ENCODE data around the gene FBRS. TPM values are rescaled to one million over a fixed set of nuclear protein-coding genes. Genes with fewer than 3 reads are reported as not detected.

FBRS gene
- total RNA-seq, 1 donor from 2014 or later = 116 TPM

DNA sequence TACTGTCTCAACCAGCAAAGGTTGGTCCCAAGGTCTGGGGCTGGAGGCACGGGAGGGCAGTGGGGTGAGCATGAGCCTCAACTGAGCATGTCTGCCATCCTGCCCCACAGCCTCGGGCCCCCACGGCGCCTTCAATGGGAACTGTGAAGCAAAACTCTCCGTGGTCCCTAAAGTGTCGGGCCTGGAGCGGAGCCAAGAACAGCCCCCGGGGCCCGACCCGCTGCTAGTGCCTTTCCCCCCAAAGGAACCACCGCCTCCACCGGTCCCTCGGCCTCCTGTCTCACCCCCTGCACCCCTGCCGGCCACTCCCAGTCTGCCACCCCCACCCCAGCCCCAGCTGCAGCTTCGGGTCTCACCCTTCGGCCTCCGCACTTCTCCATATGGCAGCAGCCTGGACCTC, 4.2 kb downstream of the FBRS start:
- Mint-ChIP-seq H3K36me3 (ENCODE audit: low read depth) (peaks cover 48% of the 10 kb centered on the region), H3K4me3 (peak overlapping the region; percentile 94), H3K27ac (no peak overlapping the region), H3K27me3 (ENCODE audit: insufficient read depth) (no peaks in the 10 kb centered on the region), H3K9me3 (no peaks in the 10 kb centered on the region), H3K4me1 (ENCODE audit: low read depth) (peaks cover 35% of the 10 kb centered on the region)
- DNase-seq (ENCODE audit: low spot score) = no peak
- intact Hi-C loops (cut with micrococcal nuclease) = no loop called here

DNA sequence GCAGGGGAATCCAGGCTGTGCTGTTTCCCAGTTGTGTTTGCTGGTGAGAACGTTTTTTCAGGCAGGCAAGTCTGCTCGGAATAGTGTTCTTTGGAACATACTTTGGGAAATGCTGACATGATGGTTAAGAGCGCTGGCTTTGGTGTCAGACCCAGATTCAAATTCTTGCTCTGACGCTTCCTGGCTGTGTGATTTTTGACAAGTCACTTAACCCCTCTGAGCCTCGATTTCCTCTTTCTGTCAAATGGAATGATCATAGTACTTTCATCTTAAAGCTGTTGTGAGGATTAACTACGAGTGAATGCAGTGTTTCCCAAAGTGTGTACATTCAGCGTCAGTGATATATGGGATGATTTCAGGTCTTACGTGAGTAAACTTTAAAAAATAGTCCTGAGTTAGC, 4.8 kb downstream of the FBRS start:
- intact Hi-C loops (cut with micrococcal nuclease) = no loop called here
- DNase-seq (ENCODE audit: low spot score) = no peak
- Mint-ChIP-seq H3K4me3 (peak overlapping the region; percentile 94), H3K9me3 (no peaks in the 10 kb centered on the region), H3K36me3 (ENCODE audit: low read depth) (peaks cover 51% of the 10 kb centered on the region), H3K4me1 (ENCODE audit: low read depth) (peaks cover 37% of the 10 kb centered on the region), H3K27me3 (ENCODE audit: insufficient read depth) (no peaks in the 10 kb centered on the region), H3K27ac (no peak overlapping the region)

DNA sequence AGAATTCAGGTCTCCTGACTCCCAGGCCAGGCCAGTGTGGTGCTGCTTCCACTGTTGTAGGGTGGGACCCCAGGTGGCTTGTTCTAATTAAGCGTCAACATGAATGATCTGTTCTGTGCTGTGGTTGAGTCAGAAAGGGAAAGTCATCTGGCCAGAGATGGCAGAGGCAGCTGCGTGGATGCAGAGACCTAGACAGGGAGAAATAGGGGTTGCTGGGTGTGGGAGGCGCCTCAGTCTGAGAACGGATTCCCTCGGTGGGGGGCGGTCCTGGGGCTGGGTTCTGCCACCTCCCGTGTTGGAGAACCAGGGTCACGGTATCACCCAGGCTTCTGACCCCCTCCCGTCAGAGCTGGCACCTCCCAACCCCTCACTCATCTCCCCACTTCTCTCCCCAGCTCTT, 5.6 kb downstream of the FBRS start:
- Mint-ChIP-seq H3K9me3 (no peaks in the 10 kb centered on the region), H3K4me3 (peak overlapping the region; percentile 53), H3K36me3 (ENCODE audit: low read depth) (peaks cover 54% of the 10 kb centered on the region), H3K27me3 (ENCODE audit: insufficient read depth) (no peaks in the 10 kb centered on the region), H3K4me1 (ENCODE audit: low read depth) (peaks cover 38% of the 10 kb centered on the region), H3K27ac (no peak overlapping the region)
- intact Hi-C loops (cut with micrococcal nuclease) = no loop called here
- DNase-seq (ENCODE audit: low spot score) = no peak

- Mint-ChIP-seq H3K9me3 (no peaks in the 10 kb centered on the region), H3K27me3 (ENCODE audit: insufficient read depth) (no peaks in the 10 kb centered on the region), H3K36me3 (ENCODE audit: low read depth) (peaks cover 53% of the 10 kb centered on the region), H3K4me1 (ENCODE audit: low read depth) (peaks cover 38% of the 10 kb centered on the region), H3K27ac (no peak overlapping the region), H3K4me3 (no peak overlapping the region)
- intact Hi-C loops (cut with micrococcal nuclease) = no loop called here
- no peak for DNase-seq (ENCODE audit: low spot score)
Observed at GRCh38 chr16:30664616-30665109, 6.4 kb downstream of the FBRS start.

- peak overlapping the region; percentile 7 for H3K4me3 Mint-ChIP-seq
- H3K9me3 Mint-ChIP-seq = no peaks in the 10 kb centered on the region
- no peaks in the 10 kb centered on the region for H3K27me3 Mint-ChIP-seq (ENCODE audit: insufficient read depth)
- peaks cover 53% of the 10 kb centered on the region for H3K36me3 Mint-ChIP-seq (ENCODE audit: low read depth)
- DNase-seq (ENCODE audit: low spot score) = no peak
- H3K27ac Mint-ChIP-seq = no peak overlapping the region
- H3K4me1 Mint-ChIP-seq (ENCODE audit: low read depth) = peaks cover 38% of the 10 kb centered on the region
- intact Hi-C loops (cut with micrococcal nuclease) = no loop called here
Observed at GRCh38 chr16:30665155-30665829, 7.1 kb downstream of the FBRS start.

GRCh38 chr16:30665830-30666190, 7.6 kb downstream of the FBRS start:
- no peak for DNase-seq (ENCODE audit: low spot score)
- H3K27ac Mint-ChIP-seq = no peak overlapping the region
- H3K27me3 Mint-ChIP-seq (ENCODE audit: insufficient read depth) = no peaks in the 10 kb centered on the region
- peaks cover 50% of the 10 kb centered on the region for H3K36me3 Mint-ChIP-seq (ENCODE audit: low read depth)
- intact Hi-C loops (cut with micrococcal nuclease) = no loop called here
- no peaks in the 10 kb centered on the region for H3K9me3 Mint-ChIP-seq
- no peak overlapping the region for H3K4me3 Mint-ChIP-seq
- peaks cover 34% of the 10 kb centered on the region for H3K4me1 Mint-ChIP-seq (ENCODE audit: low read depth)

GRCh38 chr16:30666681-30667080, 8.4 kb downstream of the FBRS start:
- no peaks in the 10 kb centered on the region for H3K27me3 Mint-ChIP-seq (ENCODE audit: insufficient read depth)
- no peak overlapping the region for H3K27ac Mint-ChIP-seq
- peaks cover 48% of the 10 kb centered on the region for H3K36me3 Mint-ChIP-seq (ENCODE audit: low read depth)
- DNase-seq (ENCODE audit: low spot score) = no peak
- H3K4me1 Mint-ChIP-seq (ENCODE audit: low read depth) = peaks cover 25% of the 10 kb centered on the region
- H3K4me3 Mint-ChIP-seq = no peak overlapping the region
- intact Hi-C loops (cut with micrococcal nuclease) = no loop called here
- H3K9me3 Mint-ChIP-seq = no peaks in the 10 kb centered on the region

DNA sequence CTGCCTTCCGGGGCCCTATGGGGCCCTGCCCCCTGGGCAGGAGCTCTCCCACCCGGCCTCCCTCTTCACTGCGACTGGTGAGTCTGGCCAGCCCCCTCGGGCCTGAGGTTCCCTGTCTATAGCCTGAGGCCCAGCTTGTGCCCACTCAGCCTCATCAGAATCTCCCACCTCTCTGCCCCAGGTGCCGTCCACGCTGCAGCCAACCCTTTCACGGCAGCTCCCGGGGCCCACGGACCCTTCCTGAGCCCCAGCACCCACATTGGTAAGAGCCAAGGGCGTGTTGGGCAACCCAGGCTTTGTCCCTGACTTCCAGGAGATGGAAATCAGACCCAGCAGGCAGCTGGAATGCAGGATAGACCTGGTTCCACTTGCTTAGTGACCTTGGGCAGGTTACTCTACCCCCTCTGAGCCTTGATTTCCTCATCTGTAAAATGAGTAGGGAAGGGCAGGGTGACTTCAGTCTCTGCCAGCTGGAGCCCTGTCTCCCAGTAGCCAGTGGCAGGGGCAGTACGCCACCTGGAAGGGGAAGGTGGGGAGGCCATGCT, 9.2 kb downstream of the FBRS start:
- H3K4me1 Mint-ChIP-seq (ENCODE audit: low read depth) = peaks cover 19% of the 10 kb centered on the region
- no peak overlapping the region for H3K27ac Mint-ChIP-seq
- DNase-seq (ENCODE audit: low spot score) = no peak

DNA sequence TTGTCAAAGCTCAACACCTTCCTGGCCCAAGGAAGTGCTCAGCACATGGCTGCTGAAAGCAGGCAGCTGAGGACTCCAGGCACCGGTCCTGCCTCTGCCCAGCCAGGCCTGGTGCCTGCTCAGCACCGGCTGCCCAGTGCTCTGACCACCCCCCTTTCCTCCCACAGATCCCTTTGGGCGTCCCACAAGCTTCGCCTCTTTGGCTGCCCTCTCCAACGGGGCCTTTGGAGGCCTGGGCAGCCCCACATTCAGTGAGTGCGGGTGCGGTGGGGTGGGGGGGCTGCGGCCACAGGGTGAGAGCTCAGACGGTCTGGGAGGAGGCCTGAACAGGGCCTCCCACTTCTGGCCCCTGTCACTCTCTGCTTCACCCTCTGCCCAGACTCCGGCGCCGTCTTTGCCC, 10.2 kb downstream of the FBRS start:
- Mint-ChIP-seq H3K4me1 (ENCODE audit: low read depth) (peaks cover 11% of the 10 kb centered on the region), H3K27me3 (ENCODE audit: insufficient read depth) (no peaks in the 10 kb centered on the region), H3K36me3 (ENCODE audit: low read depth) (peaks cover 36% of the 10 kb centered on the region), H3K27ac (no peak overlapping the region), H3K4me3 (no peak overlapping the region), H3K9me3 (no peaks in the 10 kb centered on the region)
- intact Hi-C loops (cut with micrococcal nuclease) = no loop called here
- DNase-seq (ENCODE audit: low spot score) = no peak

More for the DNA sequence above, 9.2 kb downstream of the FBRS start:
- H3K27me3 Mint-ChIP-seq (ENCODE audit: insufficient read depth) = no peaks in the 10 kb centered on the region
- H3K36me3 Mint-ChIP-seq (ENCODE audit: low read depth) = peaks cover 45% of the 10 kb centered on the region
- intact Hi-C loops (cut with micrococcal nuclease) = no loop called here
- H3K4me3 Mint-ChIP-seq = no peak overlapping the region
- no peaks in the 10 kb centered on the region for H3K9me3 Mint-ChIP-seq

DNA sequence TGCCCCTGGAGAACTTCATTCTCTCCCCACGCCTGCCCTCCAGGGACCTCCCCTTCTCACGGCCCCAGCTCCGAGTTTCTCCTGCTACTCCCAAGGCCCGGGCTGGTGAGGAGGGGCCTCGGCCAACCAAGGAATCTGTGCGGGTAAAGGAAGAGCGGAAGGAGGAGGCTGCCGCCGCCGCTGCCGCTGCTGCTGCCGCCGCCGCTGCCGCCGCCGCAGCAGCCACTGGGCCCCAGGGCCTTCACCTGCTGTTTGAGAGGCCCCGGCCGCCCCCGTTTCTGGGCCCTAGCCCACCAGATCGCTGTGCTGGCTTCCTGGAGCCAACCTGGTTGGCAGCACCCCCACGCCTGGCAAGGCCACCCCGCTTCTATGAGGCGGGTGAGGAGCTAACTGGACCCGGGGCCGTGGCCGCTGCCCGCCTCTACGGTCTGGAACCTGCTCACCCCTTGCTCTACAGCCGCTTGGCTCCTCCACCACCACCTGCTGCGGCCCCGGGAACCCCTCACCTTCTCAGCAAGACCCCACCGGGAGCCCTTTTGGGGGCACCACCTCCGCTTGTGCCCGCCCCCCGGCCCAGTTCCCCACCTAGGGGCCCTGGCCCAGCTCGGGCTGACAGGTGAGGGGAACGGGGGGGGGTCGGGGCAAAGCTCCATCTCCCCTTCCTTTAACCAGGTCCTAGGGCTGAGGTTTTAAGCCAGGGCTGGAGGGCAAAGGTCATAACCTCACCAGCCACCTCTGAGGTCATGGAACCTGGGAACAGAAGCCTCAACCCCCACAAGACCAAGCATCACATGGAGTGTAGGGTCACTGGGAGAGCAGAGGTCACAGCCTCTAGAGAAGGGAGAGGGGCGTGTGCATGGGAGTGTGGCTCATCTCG, 11.0 kb downstream of the FBRS start:
- Mint-ChIP-seq H3K27ac (no peak overlapping the region), H3K27me3 (ENCODE audit: insufficient read depth) (no peaks in the 10 kb centered on the region), H3K36me3 (ENCODE audit: low read depth) (peaks cover 31% of the 10 kb centered on the region), H3K4me3 (no peak overlapping the region), H3K9me3 (no peaks in the 10 kb centered on the region), H3K4me1 (ENCODE audit: low read depth) (peaks cover 6% of the 10 kb centered on the region)
- no peak for DNase-seq (ENCODE audit: low spot score)
- intact Hi-C loops (cut with micrococcal nuclease) = no loop called here

- Mint-ChIP-seq H3K4me1 (ENCODE audit: low read depth) (peaks cover 6% of the 10 kb centered on the region), H3K9me3 (no peaks in the 10 kb centered on the region), H3K4me3 (no peak overlapping the region), H3K27me3 (ENCODE audit: insufficient read depth) (no peaks in the 10 kb centered on the region), H3K27ac (no peak overlapping the region), H3K36me3 (ENCODE audit: low read depth) (peaks cover 28% of the 10 kb centered on the region)
- intact Hi-C loops (cut with micrococcal nuclease) = no loop called here
- no peak for DNase-seq (ENCODE audit: low spot score)
Observed at GRCh38 chr16:30669903-30670824, 11.9 kb downstream of the FBRS start.

DNA sequence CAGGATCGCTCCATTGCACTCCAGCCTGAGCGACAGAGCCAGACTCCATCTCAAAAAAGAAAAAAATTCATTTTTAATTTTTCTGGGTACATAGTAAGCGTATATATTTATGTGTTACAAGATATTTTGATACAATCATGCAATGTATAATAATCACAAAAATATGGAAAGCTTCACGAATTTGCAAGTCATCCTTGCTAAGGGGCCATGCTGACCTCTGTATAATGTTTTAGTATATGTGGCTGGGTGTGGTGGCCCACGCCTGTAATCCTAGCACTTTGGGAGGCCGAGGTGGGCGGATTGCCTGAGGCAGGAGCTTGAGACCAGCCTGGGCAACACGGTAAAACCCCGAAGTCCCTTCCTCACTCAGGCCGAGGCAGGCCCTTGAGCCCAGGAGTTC, 16.9 kb downstream of the FBRS start:
- intact Hi-C loops (cut with micrococcal nuclease) = no loop called here
- no peaks in the 10 kb centered on the region for H3K4me1 Mint-ChIP-seq (ENCODE audit: low read depth)

More for the DNA sequence above, 16.9 kb downstream of the FBRS start:
- H3K36me3 Mint-ChIP-seq (ENCODE audit: low read depth) = peaks cover 8% of the 10 kb centered on the region
- no peak overlapping the region for H3K27ac Mint-ChIP-seq
- H3K27me3 Mint-ChIP-seq (ENCODE audit: insufficient read depth) = no peaks in the 10 kb centered on the region
- no peaks in the 10 kb centered on the region for H3K9me3 Mint-ChIP-seq
- DNase-seq (ENCODE audit: low spot score) = no peak
- H3K4me3 Mint-ChIP-seq = no peak overlapping the region

Data from activated T-helper 1 cell treated with anti-CD3 and anti-CD28 coated beads, Interleukin-12 subunit alpha, Interleukin-12 subunit beta, Interleukin-2, Interleukin-4 antibody, amounts not matched to agents 30 ng/mL and 10 ng/mL and 1 ng/mL, durations not matched to agents 14 hours and 24 hours and 36 hours (primary cell).